ENCODE results near the gene BDP1.
"Not testable (repeated sequence)": the region's sequence is repeated elsewhere in the genome, so short reads cannot be mapped to it uniquely, and the experiment has no call there.

GRCh38 chr5:71609916-71610315 lies 154.5 kb downstream of the BDP1 start:
- not testable (repeated sequence) for TF ChIP-seq CTCF (conservative IDR thresholded peaks at IDR 0.05; ENCODE audit: low read depth, low read length); RAD21 (IDR thresholded peaks at IDR 0.05; ENCODE audit: low read length); RFX5 (IDR thresholded peaks at IDR 0.05; ENCODE audit: low read depth, low read length); POLR2A (IDR thresholded peaks at IDR 0.05; ENCODE audit: low read depth, low read length); CHD1 (IDR thresholded peaks at IDR 0.05; ENCODE audit: low read depth, low read length); USF2 (IDR thresholded peaks at IDR 0.05; ENCODE audit: low read depth, low read length); SMC3 (IDR thresholded peaks at IDR 0.05; ENCODE audit: low read depth, low read length); MAZ (IDR thresholded peaks at IDR 0.05; ENCODE audit: borderline replicate concordance, low read depth, low read length); FOS (IDR thresholded peaks at IDR 0.05; ENCODE audit: low read depth, low read length)

All from IMR-90 (cell line).